Endothelial cell of umbilical vein (primary cell): ENCODE data around the gene SPEF2. TPM values are rescaled to one million over a fixed set of nuclear protein-coding genes. Genes with fewer than 3 reads are reported as not detected.

Experiments
- BruUV-seq: library from RNA; stranded (reverse); fragments of 400-500 nt; replicated peaks from 2 replicates; lab custom pipeline; 2021; lab: Mats Ljungman, UMichigan
- CTCF ChIA-PET: fragments of 300-600, 350-600 bp; sonication (Branson Sonifier 250); formaldehyde crosslinking; loops from one replicate; lab custom pipeline; 2021; ENCODE audit warnings: antibody characterized with exemption, inconsistent platforms; lab: Charles Lee
- POLR2A ChIA-PET: fragments of 300-600, 350-600 bp; sonication (Branson Sonifier 250); formaldehyde crosslinking; loops from one replicate; lab custom pipeline; 2021; ENCODE audit warnings: antibody characterized with exemption, inconsistent platforms; lab: Charles Lee
- DNase-seq: peaks from one replicate; pipeline ENCODE4 v3.0.0-alpha.2; 2011; ENCODE audit warnings: low read depth, low spot score
- FAIRE-seq: peaks from 2 replicates; lab custom pipeline; 2011; peaks lifted over from hg19 to GRCh38; lab: Jason Lieb, UNC
- H2AFZ ChIP-seq: 2 replicates; pipeline ENCODE4 v1.6.0; 2012; ENCODE audit warnings: low read depth, low read length, control low read depth, inconsistent platforms
- H3K27ac ChIP-seq: 2 replicates; pipeline ENCODE4 v1.5.1; 2011; ENCODE audit warnings: low read depth, mild to moderate bottlenecking, control low read depth, low read length, moderate library complexity; ENCODE audit not compliant: insufficient read depth
- H3K27me3 ChIP-seq, 2 experiments: 2 replicates each; pipeline versions ENCODE4 v1.6.0 to v1.6.1; 2011; ENCODE audit warnings: low read length in 2 of 2, mixed read lengths in 1 of 2; ENCODE audit not compliant: control insufficient read depth in 2 of 2, insufficient read depth in 2 of 2
- H3K36me3 ChIP-seq, 2 experiments: 2 replicates in 1 of 2; 3 replicates in 1 of 2; pipeline ENCODE4 v1.5.1; 2011; ENCODE audit warnings: low read length in 2 of 2, mild to moderate bottlenecking in 1 of 2, moderate library complexity in 1 of 2; ENCODE audit not compliant: control insufficient read depth in 2 of 2, insufficient read depth in 2 of 2; ENCODE audit errors: extremely low read depth in 1 of 2
- H3K4me1 ChIP-seq: 3 replicates; pipeline ENCODE4 v1.5.1; 2011; ENCODE audit warnings: mild to moderate bottlenecking, low read length; ENCODE audit not compliant: control insufficient read depth, insufficient read depth; ENCODE audit errors: extremely low read depth
- H3K4me2 ChIP-seq: 2 replicates; pipeline ENCODE4 v1.6.1; 2011; ENCODE audit warnings: low read length, control low read depth, mixed read lengths; ENCODE audit not compliant: insufficient read depth
- H3K4me3 ChIP-seq, 3 experiments: fragments of 200-600 bp in 1 of 3; sonication (generic), shearing (Covaris generic) in 1 of 3; replicated peaks in 1 of 3; 2 replicates each; pipeline ENCODE4 v1.5.1; 2011 to 2016; ENCODE audit warnings: control low read depth in 3 of 3, low read length in 3 of 3, mild to moderate bottlenecking in 2 of 3, inconsistent platforms in 1 of 3, low read depth in 1 of 3, moderate library complexity in 1 of 3; ENCODE audit not compliant: insufficient read depth in 1 of 3
- H3K79me2 ChIP-seq: 2 replicates; pipeline ENCODE4 v1.6.0; 2012; ENCODE audit warnings: low read length, inconsistent platforms; ENCODE audit not compliant: control insufficient read depth, insufficient read depth
- H3K9ac ChIP-seq: replicated peaks from 2 replicates; pipeline ENCODE3; 2011; ENCODE audit warnings: low read length, control low read depth; ENCODE audit not compliant: insufficient read depth; ENCODE audit errors: extremely low read depth
- H3K9me1 ChIP-seq: replicated peaks from 3 replicates; pipeline ENCODE4 v1.6.0; 2011; ENCODE audit warnings: mild to moderate bottlenecking, low read length; ENCODE audit not compliant: control insufficient read depth, insufficient read depth; ENCODE audit errors: extremely low read depth
- H3K9me3 ChIP-seq: replicated peaks from 2 replicates; pipeline ENCODE4 v1.5.1; 2012; ENCODE audit warnings: low read length, inconsistent platforms; ENCODE audit not compliant: control insufficient read depth, insufficient read depth
- H4K20me1 ChIP-seq: replicated peaks from 2 replicates; pipeline ENCODE3; 2011; ENCODE audit warnings: mild to moderate bottlenecking, low read length; ENCODE audit not compliant: control insufficient read depth, insufficient read depth; ENCODE audit errors: extremely low read depth
- FOS ChIP-seq: IDR thresholded peaks from 2 replicates; pipeline ENCODE4 v1.6.1; 2011; ENCODE audit warnings: mild to moderate bottlenecking, low read length, moderate library complexity, borderline replicate concordance; ENCODE audit not compliant: insufficient read depth
- GATA2 ChIP-seq: IDR thresholded peaks from 2 replicates; pipeline ENCODE4 v1.7.0; 2011; ENCODE audit warnings: low read depth, mild to moderate bottlenecking, moderate library complexity, mixed read lengths, low read length; ENCODE audit not compliant: insufficient read length, insufficient read depth
- JUN ChIP-seq: IDR thresholded peaks from 2 replicates; pipeline ENCODE4 v1.6.1; 2011; ENCODE audit warnings: borderline replicate concordance, low read depth; ENCODE audit not compliant: insufficient read length, insufficient read depth
- MYC ChIP-seq: IDR thresholded peaks from one replicate; pipeline ENCODE4 v1.6.1; 2011; ENCODE audit warnings: mild to moderate bottlenecking, low read depth, low read length
- POLR2A ChIP-seq: IDR thresholded peaks from 2 replicates; pipeline ENCODE4 v1.6.1; 2012; ENCODE audit warnings: low read depth, mild to moderate bottlenecking, control low read depth, low read length
- dilution Hi-C: fragments of 300-500 bp; cut with MboI; formaldehyde crosslinking; loops from one replicate; pipeline ENCODE4 v1.15.0; 2019; ENCODE audit warnings: low sequenced_read_pairs; ENCODE audit not compliant: extremely low pct_ligation_motif_present
- intact Hi-C: fragments of 100-400 bp; cut with micrococcal nuclease; formaldehyde crosslinking; loops from one replicate; pipeline ENCODE4 v1.10.0; 2022
- polyA plus RNA-seq, 4 experiments: library from polyadenylated mRNA; depleted of rRNA in 3 of 4; stranded (reverse) in 3 of 4; unstranded in 1 of 4; fragments of >200 nt; gene quantifications; 2 replicates each; pipeline versions ENCODE4 v1.2.1 to v1.2.3, GENCODE V29; 2011 to 2012; ENCODE audit warnings: missing spikeins in 1 of 4
- total RNA-seq: library from RNA; stranded (reverse); gene quantifications from 2 replicates; pipeline ENCODE4 v1.2.3, GENCODE V29; 2021
- TF ChIP-seq, protein P1 (sequence below), 2 donors: IDR thresholded peaks; 1 replicate in 1 of 2; 2 replicates in 1 of 2; pipeline ENCODE4 v1.5.1; 2011; ENCODE audit warnings: low read length in 2 of 2, mild to moderate bottlenecking in 2 of 2, moderate library complexity in 2 of 2, control low read depth in 1 of 2, inconsistent platforms in 1 of 2, low read depth in 1 of 2; ENCODE audit not compliant: insufficient read depth in 1 of 2; ENCODE audit errors: extremely low read depth in 1 of 2
- TF ChIP-seq, protein P2 (sequence below): IDR thresholded peaks from 2 replicates; pipeline ENCODE4 v1.6.1; 2011; ENCODE audit not compliant: insufficient read depth, insufficient read length

SPEF2 gene
- total and polyA plus RNA-seq, 2 donors (not counting 3 experiments of a cell fraction or from before 2014, with no cell fraction given): 0.28 to 0.73 TPM

DNA sequence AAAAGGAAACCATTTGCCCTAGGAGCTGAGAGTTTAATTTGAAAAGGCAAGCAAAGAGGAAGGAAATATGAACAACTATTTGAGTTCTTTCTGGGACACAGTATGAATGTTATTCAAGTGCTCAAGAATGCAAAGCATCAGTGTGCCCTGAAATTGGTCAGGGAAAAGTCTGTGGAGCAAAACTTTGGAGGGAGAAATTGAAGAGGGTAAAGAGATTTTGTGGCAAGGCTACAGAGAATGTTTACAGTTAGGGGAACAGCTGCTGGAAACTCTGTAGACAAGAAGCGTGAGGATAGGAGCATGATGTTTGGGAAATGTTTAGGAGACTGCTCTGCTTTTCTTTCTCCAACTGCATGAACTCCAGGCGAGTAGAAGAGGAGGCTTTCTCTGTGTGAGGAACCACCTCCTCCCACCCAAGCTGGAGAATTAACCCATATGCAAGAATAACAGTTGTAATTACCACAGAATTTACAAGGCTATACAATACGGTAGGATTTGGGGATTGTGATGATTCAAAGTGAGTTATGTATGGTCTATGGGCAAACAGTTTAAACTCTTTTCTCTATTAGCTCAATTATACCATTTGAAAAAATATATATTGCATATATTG, 163.6 kb downstream of the SPEF2 start:
- no peak overlapping the region for H3K27ac ChIP-seq

More for the DNA sequence above, 163.6 kb downstream of the SPEF2 start:
- Histone ChIP-seq H3K4me3 (no peak overlapping the region), H2AFZ (peak overlapping the region; percentile 25), H3K9me3 (no peaks in the 10 kb centered on the region), H3K4me2 (peak overlapping the region; percentile 18), H3K9me1 (no peaks in the 10 kb centered on the region), H3K79me2 (no peaks in the 10 kb centered on the region), H3K36me3 (no peaks in the 10 kb centered on the region), H3K4me1 (peaks cover 8% of the 10 kb centered on the region), H4K20me1 (no peaks in the 10 kb centered on the region), H3K27me3 (no peaks in the 10 kb centered on the region), H3K9ac (no peak overlapping the region)
- TF ChIP-seq MYC (no peak), JUN (no peak), GATA2 (no peak), POLR2A (no peak), FOS (no peak)
- TF ChIP-seq, protein P1, sequence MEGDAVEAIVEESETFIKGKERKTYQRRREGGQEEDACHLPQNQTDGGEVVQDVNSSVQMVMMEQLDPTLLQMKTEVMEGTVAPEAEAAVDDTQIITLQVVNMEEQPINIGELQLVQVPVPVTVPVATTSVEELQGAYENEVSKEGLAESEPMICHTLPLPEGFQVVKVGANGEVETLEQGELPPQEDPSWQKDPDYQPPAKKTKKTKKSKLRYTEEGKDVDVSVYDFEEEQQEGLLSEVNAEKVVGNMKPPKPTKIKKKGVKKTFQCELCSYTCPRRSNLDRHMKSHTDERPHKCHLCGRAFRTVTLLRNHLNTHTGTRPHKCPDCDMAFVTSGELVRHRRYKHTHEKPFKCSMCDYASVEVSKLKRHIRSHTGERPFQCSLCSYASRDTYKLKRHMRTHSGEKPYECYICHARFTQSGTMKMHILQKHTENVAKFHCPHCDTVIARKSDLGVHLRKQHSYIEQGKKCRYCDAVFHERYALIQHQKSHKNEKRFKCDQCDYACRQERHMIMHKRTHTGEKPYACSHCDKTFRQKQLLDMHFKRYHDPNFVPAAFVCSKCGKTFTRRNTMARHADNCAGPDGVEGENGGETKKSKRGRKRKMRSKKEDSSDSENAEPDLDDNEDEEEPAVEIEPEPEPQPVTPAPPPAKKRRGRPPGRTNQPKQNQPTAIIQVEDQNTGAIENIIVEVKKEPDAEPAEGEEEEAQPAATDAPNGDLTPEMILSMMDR (IDR thresholded peaks at IDR 0.05; ENCODE audit: extremely low read depth in 1 of 2, insufficient read depth in 1 of 2, low read depth in 1 of 2, low read length in 2 of 2): no peak
- TF ChIP-seq, protein P2, sequence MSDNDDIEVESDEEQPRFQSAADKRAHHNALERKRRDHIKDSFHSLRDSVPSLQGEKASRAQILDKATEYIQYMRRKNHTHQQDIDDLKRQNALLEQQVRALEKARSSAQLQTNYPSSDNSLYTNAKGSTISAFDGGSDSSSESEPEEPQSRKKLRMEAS: no peak
- peak; percentile 60 for DNase-seq
- CTCF ChIA-PET: interaction anchor here (0.6 to 7.3 kb wide), 11 partner anchors 8 to 526 kb away, joined by 3 to 224 read pairs (median 3); partner anchors contain the start of gene SPEF2
- FAIRE-seq: peak; percentile 62
- intact Hi-C loops: no loop called here
- POLR2A ChIA-PET: interaction anchor here (0.6 kb wide), 1 partner anchor 153 kb away, joined by 3 read pairs; no protein-coding TSS in a partner anchor
- no TSS peak for BruUV-seq
- dilution Hi-C loops: no loop called here
